ENCODE data around the gene SLC18A2. TPM values are rescaled to one million over a fixed set of nuclear protein-coding genes. Genes with fewer than 3 reads are reported as not detected.

The SLC18A2 gene
- polyA plus RNA-seq, 3 donors: 0.14 TPM; not detected in 2

- peaks cover 0 to 13% of the 10 kb centered on the region in 2 donors for H3K4me1 ChIP-seq (ENCODE audit: control insufficient read depth in 1 of 2, insufficient read depth in 2 of 2, low read length in 2 of 2)
- no peaks in the 10 kb centered on the region for H3K36me3 ChIP-seq (replicated peaks in 1 of 2; ENCODE audit: control insufficient read depth in 1 of 2, insufficient read depth in 2 of 2, low read length in 2 of 2)
- no peaks in the 10 kb centered on the region for H3K79me2 ChIP-seq (ENCODE audit: insufficient read depth, low read length)
- H3K27me3 Mint-ChIP-seq (ENCODE audit: low read depth in 3 of 3): peaks cover 25 to 48% (median 38%) of the 10 kb centered on the region in 3 donors
- DNase-seq: peak; percentile 76 to 91 (median 85)
- peaks cover 23 to 26% of the 10 kb centered on the region in 2 donors for H3K27me3 ChIP-seq (ENCODE audit: control insufficient read depth in 2 of 2, insufficient read depth in 2 of 2, low read length in 2 of 2)
- H4K20me1 ChIP-seq (ENCODE audit: insufficient read depth, low read length): no peaks in the 10 kb centered on the region
- H3K4me3 Mint-ChIP-seq: no peak overlapping the region
- no peak overlapping the region for H2AFZ ChIP-seq (ENCODE audit: insufficient read depth, low read depth, low read length, poor library complexity, severe bottlenecking)
- intact Hi-C loops (cut with micrococcal nuclease): loop anchor here in 1 of 2 donors (5.0 kb wide), 1 partner anchor 205 kb away; no protein-coding TSS in a partner anchor
- H3K4me2 ChIP-seq (replicated peaks; ENCODE audit: extremely low read depth, low read length, poor library complexity, severe bottlenecking): no peak overlapping the region
- H3K27ac Mint-ChIP-seq: peak overlapping the region in 6 of 7 donors; percentile 50 to 87 (median 70)
- peaks cover 6% of the 10 kb centered on the region for H3K4me1 Mint-ChIP-seq
- TF ChIP-seq CTCF (IDR thresholded peaks at IDR 0.05): no peak
- H3K9me3 Mint-ChIP-seq: peaks cover 7 to 37% (median 17%) of the 10 kb centered on the region in 7 donors
- WGBS (ENCODE audit: insufficient coverage): 33% methylated on average over 2 of the region's 5 CpGs
- H3K9ac ChIP-seq (ENCODE audit: insufficient read depth, low read length, poor library complexity, severe bottlenecking): no peak overlapping the region
- H3K27ac ChIP-seq (ENCODE audit: low read depth in 1 of 2, low read length in 2 of 2): peak overlapping the region in 1 of 2 donors; percentile 44
- H3K4me3 ChIP-seq (replicated peaks in 1 of 3; ENCODE audit: low read depth in 2 of 3, low read length in 3 of 3): no peak overlapping the region
- H3K9me3 ChIP-seq (replicated peaks in 1 of 2; ENCODE audit: control insufficient read depth in 1 of 2, insufficient read depth in 1 of 2, low read length in 2 of 2): peaks cover 12 to 15% of the 10 kb centered on the region in 2 donors
- H3K36me3 Mint-ChIP-seq: peaks cover 0 to 2% of the 10 kb centered on the region in 2 donors
Observed at GRCh38 chr10:117237401-117237991, 3.4 kb upstream of the SLC18A2 start.

DNA sequence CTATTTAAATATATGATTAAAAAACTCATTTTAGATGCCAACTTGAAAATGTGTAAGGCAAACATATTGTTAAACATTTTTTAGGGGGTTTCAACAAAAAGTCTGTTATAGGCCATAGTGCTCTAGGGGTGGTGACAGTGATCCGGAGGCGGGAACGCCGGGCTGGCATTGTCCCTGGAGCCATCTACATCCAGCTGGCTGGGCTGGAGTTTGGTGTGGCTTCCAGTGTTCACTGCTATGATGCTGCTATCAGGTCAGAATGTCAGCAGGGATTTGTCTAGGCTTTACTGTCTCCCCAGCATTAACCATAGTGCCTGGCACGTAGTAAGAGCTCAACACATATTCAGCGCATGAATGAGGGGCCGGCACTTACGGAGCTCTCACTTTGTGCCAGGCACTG, 1.9 kb upstream of the SLC18A2 start:
- Histone ChIP-seq H3K79me2 (ENCODE audit: insufficient read depth, low read length) (no peaks in the 10 kb centered on the region), H4K20me1 (ENCODE audit: insufficient read depth, low read length) (no peaks in the 10 kb centered on the region), H3K4me2 (replicated peaks; ENCODE audit: extremely low read depth, low read length, poor library complexity, severe bottlenecking) (no peak overlapping the region), H3K27me3 (ENCODE audit: control insufficient read depth in 2 of 2, insufficient read depth in 2 of 2, low read length in 2 of 2) (peaks cover 29 to 39% of the 10 kb centered on the region in 2 donors), H3K4me1 (ENCODE audit: control insufficient read depth in 1 of 2, insufficient read depth in 2 of 2, low read length in 2 of 2) (peaks cover 0 to 13% of the 10 kb centered on the region in 2 donors), H3K27ac (ENCODE audit: low read depth in 1 of 2, low read length in 2 of 2) (no peak overlapping the region), H3K36me3 (replicated peaks in 1 of 2; ENCODE audit: control insufficient read depth in 1 of 2, insufficient read depth in 2 of 2, low read length in 2 of 2) (no peaks in the 10 kb centered on the region), H3K4me3 (replicated peaks in 1 of 3; ENCODE audit: low read depth in 2 of 3, low read length in 3 of 3) (no peak overlapping the region), H3K9me3 (replicated peaks in 1 of 2; ENCODE audit: control insufficient read depth in 1 of 2, insufficient read depth in 1 of 2, low read length in 2 of 2) (peaks cover 12 to 15% of the 10 kb centered on the region in 2 donors), H2AFZ (ENCODE audit: insufficient read depth, low read depth, low read length, poor library complexity, severe bottlenecking) (no peak overlapping the region), H3K9ac (ENCODE audit: insufficient read depth, low read length, poor library complexity, severe bottlenecking) (no peak overlapping the region)
- TF ChIP-seq CTCF (IDR thresholded peaks at IDR 0.05): no peak
- Mint-ChIP-seq H3K4me1 (peaks cover 6% of the 10 kb centered on the region), H3K4me3 (no peak overlapping the region), H3K36me3 (peaks cover 0 to 2% of the 10 kb centered on the region in 2 donors), H3K27ac (no peak overlapping the region), H3K27me3 (ENCODE audit: low read depth in 3 of 3) (peaks cover 37 to 59% (median 50%) of the 10 kb centered on the region in 3 donors), H3K9me3 (peaks cover 7 to 37% (median 17%) of the 10 kb centered on the region in 7 donors)
- intact Hi-C loops (cut with micrococcal nuclease): loop anchor here in 1 of 2 donors (5.0 kb wide), 1 partner anchor 203 kb away; no protein-coding TSS in a partner anchor
- WGBS (ENCODE audit: insufficient coverage): 100% methylated on average over 6 of the region's 8 CpGs
- no peak for DNase-seq
